Loucy (cell line): ENCODE measurements around the gene SULT2B1.

Experiments
- H2AFZ ChIP-seq: fragments of 200-600 bp; sonication (generic); 2 replicates; pipeline ENCODE4 v1.6.0; 2016; ENCODE audit warnings: antibody characterized with exemption, mild to moderate bottlenecking, low read length, moderate library complexity
- H3F3A ChIP-seq: fragments of 200-600 bp; 2 replicates; pipeline ENCODE4 v1.6.0; 2016; ENCODE audit warnings: antibody characterized with exemption, low read depth, mild to moderate bottlenecking
- H3K27me3 ChIP-seq: fragments of 200-600 bp; sonication (generic); 2 replicates; pipeline ENCODE4 v1.6.1; 2014; ENCODE audit warnings: low read length, mild to moderate bottlenecking; ENCODE audit not compliant: insufficient read depth, poor library complexity, severe bottlenecking
- H3K36me3 ChIP-seq: fragments of 200-600 bp; sonication (generic); 2 replicates; pipeline ENCODE4 v1.6.1; 2016; ENCODE audit warnings: low read length; ENCODE audit not compliant: insufficient read depth
- H3K4me1 ChIP-seq: fragments of 200-600 bp; sonication (generic); 2 replicates; pipeline ENCODE4 v1.5.1; 2014; ENCODE audit warnings: low read length, mild to moderate bottlenecking; ENCODE audit not compliant: insufficient read depth, poor library complexity, severe bottlenecking
- H3K4me2 ChIP-seq: fragments of 200-600 bp; sonication (generic); 2 replicates; pipeline ENCODE4 v1.6.0; 2014; ENCODE audit warnings: antibody characterized with exemption, low read length, low read depth, mild to moderate bottlenecking; ENCODE audit not compliant: poor library complexity, severe bottlenecking
- H3K4me3 ChIP-seq: fragments of 200-600 bp; sonication (generic); 2 replicates; pipeline ENCODE4 v1.5.1; 2014; ENCODE audit warnings: low read length, mild to moderate bottlenecking, mixed read lengths; ENCODE audit not compliant: poor library complexity, severe bottlenecking
- H3K79me2 ChIP-seq: fragments of 200-600 bp; sonication (generic); 2 replicates; pipeline ENCODE4 v1.6.1; 2014; ENCODE audit warnings: low read length; ENCODE audit not compliant: insufficient read depth
- H3K9ac ChIP-seq: fragments of 200-600 bp; sonication (generic); 2 replicates; pipeline ENCODE4 v1.6.0; 2014; ENCODE audit warnings: mild to moderate bottlenecking, low read depth, low read length, moderate library complexity; ENCODE audit not compliant: poor library complexity, severe bottlenecking
- H3K9me2 ChIP-seq: fragments of 200-600 bp; sonication (generic); replicated peaks from 2 replicates; pipeline ENCODE4 v1.6.1; 2016; ENCODE audit warnings: low read depth, low read length, mixed read lengths
- H3K9me3 ChIP-seq: fragments of 200-600 bp; sonication (generic); 2 replicates; pipeline ENCODE4 v1.6.1; 2014; ENCODE audit warnings: mild to moderate bottlenecking, antibody characterized with exemption, low read length, low read depth; ENCODE audit not compliant: insufficient read depth
- H4K20me1 ChIP-seq: fragments of 200-600 bp; sonication (generic); 2 replicates; pipeline ENCODE4 v1.6.0; 2014; ENCODE audit warnings: antibody characterized with exemption, low read length, mild to moderate bottlenecking; ENCODE audit not compliant: insufficient read depth, poor library complexity, severe bottlenecking
- EZH2phosphoT487 ChIP-seq: fragments of 200-600 bp; IDR thresholded peaks from 2 replicates; pipeline ENCODE4 v1.6.1; 2018; ENCODE audit warnings: antibody characterized with exemption, mild to moderate bottlenecking, moderate library complexity, borderline replicate concordance
- TF ChIP-seq, protein P1 (sequence below): fragments of 200-600 bp; sonication (generic); conservative IDR thresholded peaks from 2 replicates; pipeline ENCODE4 v1.5.1; 2014; ENCODE audit warnings: mild to moderate bottlenecking, antibody characterized with exemption, low read length

SULT2B1 gene

DNA sequence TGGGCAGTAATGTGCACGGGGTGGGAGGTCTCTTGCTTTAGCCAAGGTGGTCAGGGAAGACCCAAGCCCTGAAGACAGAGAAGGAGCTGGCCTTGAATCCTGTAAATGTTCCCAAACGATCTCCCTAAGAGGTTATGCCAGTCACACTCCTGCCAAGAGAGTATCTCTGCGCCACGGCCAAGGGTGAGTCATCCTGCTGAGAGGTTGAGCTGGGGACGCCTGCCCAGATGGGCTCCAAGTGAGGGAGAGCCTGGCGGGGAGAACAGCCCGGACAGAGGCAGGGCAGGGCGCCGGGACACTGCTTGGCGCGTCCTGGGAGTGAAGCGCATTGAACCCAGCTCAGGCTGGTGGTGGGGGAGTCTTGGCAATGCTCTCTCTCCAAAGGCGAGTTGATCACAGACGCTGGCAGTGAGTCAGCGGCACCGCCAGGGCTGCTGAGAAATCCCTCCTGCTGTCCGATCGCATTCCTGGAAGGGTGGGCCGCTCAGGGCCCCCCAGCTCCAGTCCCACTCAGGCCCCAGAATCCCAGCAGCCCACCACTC is 16.4 kb downstream of the SULT2B1 start:
- H3K4me3 ChIP-seq, result no peak overlapping the region
- no peaks in the 10 kb centered on the region for H3K9me2 ChIP-seq
- no peak overlapping the region for H2AFZ ChIP-seq
- no peak overlapping the region for H3K9ac ChIP-seq
- H3K36me3 ChIP-seq, result no peaks in the 10 kb centered on the region
- H3K27me3 ChIP-seq, result no peaks in the 10 kb centered on the region
- no peak for TF ChIP-seq EZH2phosphoT487
- TF ChIP-seq, protein P1, sequence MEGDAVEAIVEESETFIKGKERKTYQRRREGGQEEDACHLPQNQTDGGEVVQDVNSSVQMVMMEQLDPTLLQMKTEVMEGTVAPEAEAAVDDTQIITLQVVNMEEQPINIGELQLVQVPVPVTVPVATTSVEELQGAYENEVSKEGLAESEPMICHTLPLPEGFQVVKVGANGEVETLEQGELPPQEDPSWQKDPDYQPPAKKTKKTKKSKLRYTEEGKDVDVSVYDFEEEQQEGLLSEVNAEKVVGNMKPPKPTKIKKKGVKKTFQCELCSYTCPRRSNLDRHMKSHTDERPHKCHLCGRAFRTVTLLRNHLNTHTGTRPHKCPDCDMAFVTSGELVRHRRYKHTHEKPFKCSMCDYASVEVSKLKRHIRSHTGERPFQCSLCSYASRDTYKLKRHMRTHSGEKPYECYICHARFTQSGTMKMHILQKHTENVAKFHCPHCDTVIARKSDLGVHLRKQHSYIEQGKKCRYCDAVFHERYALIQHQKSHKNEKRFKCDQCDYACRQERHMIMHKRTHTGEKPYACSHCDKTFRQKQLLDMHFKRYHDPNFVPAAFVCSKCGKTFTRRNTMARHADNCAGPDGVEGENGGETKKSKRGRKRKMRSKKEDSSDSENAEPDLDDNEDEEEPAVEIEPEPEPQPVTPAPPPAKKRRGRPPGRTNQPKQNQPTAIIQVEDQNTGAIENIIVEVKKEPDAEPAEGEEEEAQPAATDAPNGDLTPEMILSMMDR, result no peak
- no peak overlapping the region for H3K4me2 ChIP-seq
- no peaks in the 10 kb centered on the region for H4K20me1 ChIP-seq
- no peaks in the 10 kb centered on the region for H3K4me1 ChIP-seq
- no peaks in the 10 kb centered on the region for H3K9me3 ChIP-seq
- no peaks in the 10 kb centered on the region for H3K79me2 ChIP-seq
- no peaks in the 10 kb centered on the region for H3F3A ChIP-seq

DNA sequence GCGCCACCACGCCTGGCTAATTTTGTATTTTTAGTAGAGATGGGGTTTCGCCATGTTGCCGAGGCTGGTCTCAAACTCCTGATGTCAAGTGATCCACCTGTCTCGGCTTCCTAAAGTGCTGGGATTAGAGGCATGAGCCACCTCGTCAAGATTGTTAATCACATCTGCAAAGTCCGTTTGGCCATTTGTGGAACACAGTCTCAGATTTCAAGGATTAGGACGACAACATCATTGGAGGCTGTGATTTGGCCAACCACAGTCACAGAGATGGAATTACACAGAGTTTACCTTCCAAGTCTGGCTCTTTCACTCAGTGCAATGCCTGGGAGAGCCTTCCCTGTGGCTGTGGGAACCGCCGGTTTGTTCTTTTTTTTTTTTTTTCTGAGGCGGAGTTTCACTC is 17.8 kb downstream of the SULT2B1 start:
- Histone ChIP-seq H3K9me3 (no peaks in the 10 kb centered on the region), H4K20me1 (no peaks in the 10 kb centered on the region), H3K4me1 (no peaks in the 10 kb centered on the region), H3K36me3 (no peaks in the 10 kb centered on the region), H3K9ac (no peak overlapping the region), H3K4me2 (no peak overlapping the region), H3F3A (no peaks in the 10 kb centered on the region), H3K27me3 (no peaks in the 10 kb centered on the region), H3K9me2 (no peaks in the 10 kb centered on the region), H3K79me2 (no peaks in the 10 kb centered on the region), H3K4me3 (no peak overlapping the region), H2AFZ (no peak overlapping the region)
- no peak for TF ChIP-seq EZH2phosphoT487
- TF ChIP-seq, protein P1, result no peak

DNA sequence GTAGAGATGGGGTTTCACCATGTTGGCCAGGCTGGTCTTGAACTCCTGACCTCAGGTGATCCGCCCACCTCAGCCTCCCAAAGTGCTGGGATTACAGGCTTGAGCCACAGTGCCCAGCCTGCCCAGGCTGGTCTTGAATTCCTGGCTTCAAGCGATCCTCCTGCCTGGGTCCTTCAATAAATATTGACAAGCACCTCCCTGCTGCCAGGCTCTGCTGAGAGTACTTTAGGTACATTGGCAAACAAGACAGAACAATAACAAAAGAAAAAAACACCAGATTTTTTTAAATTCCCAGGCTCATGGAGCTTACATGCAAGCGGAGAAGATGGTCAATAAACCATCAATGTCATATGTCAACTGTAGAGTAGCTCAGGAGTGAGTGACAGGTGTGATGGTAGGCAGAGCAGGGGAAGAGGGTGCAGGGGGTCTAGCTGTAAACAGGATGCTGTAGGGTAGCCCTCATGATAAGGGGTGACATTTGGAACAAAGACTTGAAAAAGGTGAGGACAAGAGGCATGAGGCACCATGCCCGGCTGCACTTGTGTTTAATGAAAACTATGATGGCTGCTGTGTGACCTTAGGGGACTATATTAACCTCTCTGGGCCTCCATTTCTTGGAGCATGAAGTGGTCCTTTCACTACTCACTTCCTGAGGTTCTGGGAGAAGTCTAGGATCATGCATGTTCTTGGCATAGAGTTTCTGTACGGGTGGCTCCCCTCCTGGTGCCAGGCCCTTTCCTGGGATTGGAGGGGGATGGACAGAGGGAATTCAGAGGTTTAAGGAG is 19.6 kb downstream of the SULT2B1 start:
- Histone ChIP-seq H3K9ac (no peak overlapping the region), H2AFZ (no peak overlapping the region), H3K9me3 (no peaks in the 10 kb centered on the region), H4K20me1 (no peaks in the 10 kb centered on the region), H3K9me2 (no peaks in the 10 kb centered on the region), H3K4me3 (no peak overlapping the region), H3K4me1 (no peaks in the 10 kb centered on the region), H3K36me3 (no peaks in the 10 kb centered on the region), H3F3A (no peaks in the 10 kb centered on the region), H3K27me3 (no peaks in the 10 kb centered on the region), H3K4me2 (no peak overlapping the region), H3K79me2 (no peaks in the 10 kb centered on the region)
- TF ChIP-seq, protein P1, result no peak
- TF ChIP-seq EZH2phosphoT487, result no peak
